Spleen (tissue), 7 donors: ENCODE results near the gene SLIT3.

Experiments
- POLR2A ChIP-seq, 3 donors: fragments of 450-650 bp; IDR thresholded peaks; one replicate each; pipeline ENCODE4 v1.5.1; 2017; ENCODE audit warnings: antibody characterized with exemption in 3 of 3, mild to moderate bottlenecking in 1 of 3
- TF ChIP-seq, protein P1 (sequence below), 11 experiments: fragments of 200-600 bp in 7 of 11; fragments of 450-650 bp in 4 of 11; sonication (generic) in 4 of 11; IDR thresholded peaks in 8 of 11; conservative IDR thresholded peaks in 3 of 11; 1 replicate in 7 of 11; 2 replicates in 4 of 11; pipeline versions ENCODE4 v1.4.0 to v1.8.0; 2016 to 2021; ENCODE audit warnings: antibody characterized with exemption in 11 of 11, inconsistent platforms in 4 of 11, mild to moderate bottlenecking in 1 of 11
- donor health status: DM: no; HTN: no; CAD: no; lungs with moderate emphysema.
- donor health status: DM: no; HTN: no; CAD: no.
- donor health status: DM: no; HTN: no; CAD: no.

DNA sequence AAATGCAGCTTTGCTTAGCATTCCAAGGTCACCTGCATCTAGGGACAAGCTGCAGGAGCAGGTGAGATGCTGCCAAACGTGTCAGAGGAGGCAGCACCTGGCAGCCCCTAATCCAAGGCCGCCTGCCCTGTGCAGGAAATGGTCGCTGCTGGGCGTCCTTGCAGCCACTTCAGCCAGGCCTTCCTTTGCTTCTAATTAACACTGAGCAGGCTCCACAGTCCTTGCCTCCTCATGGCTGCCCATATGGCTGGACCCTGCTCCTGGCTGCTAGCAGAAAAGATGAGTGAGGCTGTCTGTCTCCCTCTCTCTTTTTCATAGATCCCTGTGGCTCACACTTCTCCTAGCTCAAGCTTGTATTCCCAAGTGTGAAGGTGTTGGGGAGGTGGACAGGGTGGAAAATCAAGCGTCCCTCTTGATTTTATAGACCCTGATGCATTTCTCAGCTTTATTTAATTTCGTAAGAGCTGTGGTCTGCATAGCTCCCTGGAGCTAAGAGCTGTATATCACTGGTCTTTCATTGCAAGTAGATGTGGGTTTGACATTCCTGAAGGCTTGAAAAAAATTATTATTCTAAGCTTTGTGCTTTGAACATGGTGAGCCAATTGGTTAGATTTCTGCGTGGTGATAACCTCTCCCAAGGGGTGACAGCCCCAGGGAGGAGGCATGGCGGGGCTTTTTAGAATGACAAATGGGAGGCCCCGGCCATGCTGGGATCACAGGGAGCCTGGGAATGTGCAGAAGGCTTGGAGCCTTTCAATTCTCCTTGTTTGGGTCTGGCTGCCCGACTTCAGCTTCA lies 193.8 kb downstream of the SLIT3 start:
- no peak for TF ChIP-seq POLR2A (IDR thresholded peaks at IDR 0.05)
- TF ChIP-seq, protein P1, sequence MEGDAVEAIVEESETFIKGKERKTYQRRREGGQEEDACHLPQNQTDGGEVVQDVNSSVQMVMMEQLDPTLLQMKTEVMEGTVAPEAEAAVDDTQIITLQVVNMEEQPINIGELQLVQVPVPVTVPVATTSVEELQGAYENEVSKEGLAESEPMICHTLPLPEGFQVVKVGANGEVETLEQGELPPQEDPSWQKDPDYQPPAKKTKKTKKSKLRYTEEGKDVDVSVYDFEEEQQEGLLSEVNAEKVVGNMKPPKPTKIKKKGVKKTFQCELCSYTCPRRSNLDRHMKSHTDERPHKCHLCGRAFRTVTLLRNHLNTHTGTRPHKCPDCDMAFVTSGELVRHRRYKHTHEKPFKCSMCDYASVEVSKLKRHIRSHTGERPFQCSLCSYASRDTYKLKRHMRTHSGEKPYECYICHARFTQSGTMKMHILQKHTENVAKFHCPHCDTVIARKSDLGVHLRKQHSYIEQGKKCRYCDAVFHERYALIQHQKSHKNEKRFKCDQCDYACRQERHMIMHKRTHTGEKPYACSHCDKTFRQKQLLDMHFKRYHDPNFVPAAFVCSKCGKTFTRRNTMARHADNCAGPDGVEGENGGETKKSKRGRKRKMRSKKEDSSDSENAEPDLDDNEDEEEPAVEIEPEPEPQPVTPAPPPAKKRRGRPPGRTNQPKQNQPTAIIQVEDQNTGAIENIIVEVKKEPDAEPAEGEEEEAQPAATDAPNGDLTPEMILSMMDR (IDR thresholded peaks at IDR 0.05 in 8 of 11, conservative IDR thresholded peaks at IDR 0.05 in 3 of 11) = no peak
